ENCODE data around the gene FAM240A. TPM values are rescaled to one million over a fixed set of nuclear protein-coding genes. Genes with fewer than 3 reads are reported as not detected.

FAM240A gene
- total and polyA plus RNA-seq, 4 donors = not detected

- no peaks in the 10 kb centered on the region for H3K9me3 ChIP-seq (ENCODE audit: control insufficient read depth in 4 of 4, insufficient read depth in 3 of 4, low read length in 3 of 4)
- DNase-seq (no peak), ATAC-seq (ENCODE audit: insufficient read depth, low FRiP score) (no peak)
- H3K27ac ChIP-seq (ENCODE audit: low read depth in 1 of 2, low read length in 1 of 2) = no peak overlapping the region
- no peak overlapping the region for H3K4me3 ChIP-seq
- peaks cover 0 to 15% (median 3%) of the 10 kb centered on the region in 5 donors for H3K4me1 ChIP-seq (ENCODE audit: control insufficient read depth in 5 of 5, insufficient read depth in 5 of 5, low read length in 5 of 5)
- TF ChIP-seq, protein P1, sequence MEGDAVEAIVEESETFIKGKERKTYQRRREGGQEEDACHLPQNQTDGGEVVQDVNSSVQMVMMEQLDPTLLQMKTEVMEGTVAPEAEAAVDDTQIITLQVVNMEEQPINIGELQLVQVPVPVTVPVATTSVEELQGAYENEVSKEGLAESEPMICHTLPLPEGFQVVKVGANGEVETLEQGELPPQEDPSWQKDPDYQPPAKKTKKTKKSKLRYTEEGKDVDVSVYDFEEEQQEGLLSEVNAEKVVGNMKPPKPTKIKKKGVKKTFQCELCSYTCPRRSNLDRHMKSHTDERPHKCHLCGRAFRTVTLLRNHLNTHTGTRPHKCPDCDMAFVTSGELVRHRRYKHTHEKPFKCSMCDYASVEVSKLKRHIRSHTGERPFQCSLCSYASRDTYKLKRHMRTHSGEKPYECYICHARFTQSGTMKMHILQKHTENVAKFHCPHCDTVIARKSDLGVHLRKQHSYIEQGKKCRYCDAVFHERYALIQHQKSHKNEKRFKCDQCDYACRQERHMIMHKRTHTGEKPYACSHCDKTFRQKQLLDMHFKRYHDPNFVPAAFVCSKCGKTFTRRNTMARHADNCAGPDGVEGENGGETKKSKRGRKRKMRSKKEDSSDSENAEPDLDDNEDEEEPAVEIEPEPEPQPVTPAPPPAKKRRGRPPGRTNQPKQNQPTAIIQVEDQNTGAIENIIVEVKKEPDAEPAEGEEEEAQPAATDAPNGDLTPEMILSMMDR (IDR thresholded peaks at IDR 0.05; ENCODE audit: control extremely low read depth, extremely low read depth) = no peak
- H3K27me3 ChIP-seq (ENCODE audit: control insufficient read depth in 3 of 3, insufficient read depth in 3 of 3, low read length in 2 of 3) = peaks cover 0 to 2% (median 0%) of the 10 kb centered on the region in 3 donors
- H3K36me3 ChIP-seq (ENCODE audit: control insufficient read depth in 4 of 4, insufficient read depth in 4 of 4, low read length in 4 of 4) = no peaks in the 10 kb centered on the region
- H3K9ac ChIP-seq (ENCODE audit: insufficient read depth in 1 of 2, low read length in 2 of 2) = no peak overlapping the region
- 95% methylated on average over 3 of the region's 3 CpGs for WGBS, 2 donors
These were observed 5.6 kb downstream of the FAM240A start for GRCh38 chr3:46617941-46618340.

DNA sequence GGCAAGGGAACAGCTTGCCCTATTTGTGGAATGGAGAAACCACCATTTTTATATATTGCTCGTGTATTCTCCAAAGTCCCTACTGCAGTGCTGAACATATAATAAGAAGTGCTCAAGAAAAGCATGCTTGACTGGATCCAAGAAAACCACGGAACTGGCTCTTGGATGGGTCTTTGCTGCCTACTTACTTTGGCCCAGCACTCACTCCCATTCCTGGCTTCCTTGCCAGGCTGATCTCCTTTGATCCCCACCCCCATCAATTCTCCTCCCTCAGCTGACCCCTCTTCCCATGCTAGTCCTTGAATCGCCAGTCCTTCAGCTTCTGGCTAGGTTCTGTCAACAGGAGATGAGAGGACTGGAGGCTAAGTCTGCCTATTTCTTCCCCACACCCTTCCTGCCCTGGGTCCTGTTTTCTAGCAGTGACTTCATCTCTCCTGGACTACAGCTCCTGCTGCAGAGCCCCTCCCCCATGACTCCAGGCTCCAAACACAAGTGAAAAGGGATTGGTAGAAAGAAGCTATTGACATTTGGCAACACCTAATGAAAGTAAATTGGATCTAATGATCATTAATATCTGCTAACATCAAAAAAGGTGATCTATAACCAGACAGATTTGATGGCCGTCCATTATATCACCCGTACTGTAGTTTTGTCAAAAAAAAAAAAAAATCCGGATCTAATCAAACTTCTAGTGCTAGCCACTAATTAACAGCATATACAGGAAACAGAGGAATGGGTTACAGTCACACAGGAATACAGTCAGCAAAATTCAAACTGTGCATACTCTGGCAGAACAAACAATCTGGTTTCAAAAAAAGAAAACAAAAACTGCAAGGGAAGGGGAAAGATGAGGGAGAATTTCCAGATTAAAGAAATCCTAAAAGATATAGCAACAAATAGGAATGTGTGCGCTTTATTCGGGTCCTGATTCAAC lies 7.8 kb downstream of the FAM240A start:
- TF ChIP-seq, protein P1 (IDR thresholded peaks at IDR 0.05; ENCODE audit: control extremely low read depth, extremely low read depth) = no peak
- Histone ChIP-seq H3K4me1 (ENCODE audit: control insufficient read depth in 5 of 5, insufficient read depth in 5 of 5, low read length in 5 of 5) (peaks cover 0 to 11% (median 0%) of the 10 kb centered on the region in 5 donors), H3K9ac (ENCODE audit: insufficient read depth in 1 of 2, low read length in 2 of 2) (no peak overlapping the region), H3K36me3 (ENCODE audit: control insufficient read depth in 4 of 4, insufficient read depth in 4 of 4, low read length in 4 of 4) (no peaks in the 10 kb centered on the region), H3K27ac (ENCODE audit: low read depth in 1 of 2, low read length in 1 of 2) (no peak overlapping the region), H3K9me3 (ENCODE audit: control insufficient read depth in 4 of 4, insufficient read depth in 3 of 4, low read length in 3 of 4) (no peaks in the 10 kb centered on the region), H3K27me3 (ENCODE audit: control insufficient read depth in 3 of 3, insufficient read depth in 3 of 3, low read length in 2 of 3) (peaks cover 0 to 2% (median 0%) of the 10 kb centered on the region in 3 donors), H3K4me3 (no peak overlapping the region)
- DNase-seq (no peak), ATAC-seq (ENCODE audit: insufficient read depth, low FRiP score) (no peak)
- WGBS, 2 donors = 56 to 69% methylated on average over 8 of the region's 8 CpGs

DNA sequence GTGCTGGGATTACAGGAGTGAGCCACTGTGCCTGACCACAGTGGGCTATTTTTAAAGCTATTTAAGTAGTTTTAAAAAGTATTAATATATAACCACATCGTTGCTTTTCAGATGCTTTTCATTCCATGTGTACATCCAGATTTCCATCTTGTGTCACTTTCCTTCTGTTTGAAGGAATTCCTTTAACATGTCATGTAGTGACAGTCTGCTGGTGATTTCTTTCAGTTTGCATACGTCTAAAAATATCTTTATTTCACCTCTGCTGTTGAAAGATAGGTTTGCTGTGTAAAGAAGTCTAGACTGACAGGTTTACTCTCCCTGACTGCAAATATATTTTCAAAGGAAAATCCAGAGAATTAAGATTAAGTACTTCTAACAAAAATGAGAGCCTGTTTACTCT lies 12.2 kb downstream of the FAM240A start:
- no peak overlapping the region for H3K27ac ChIP-seq (ENCODE audit: low read depth in 1 of 2, low read length in 1 of 2)
- 57 to 70% methylated on average over 2 of the region's 2 CpGs for WGBS, 2 donors
- no peaks in the 10 kb centered on the region for H3K27me3 ChIP-seq (ENCODE audit: control insufficient read depth in 3 of 3, insufficient read depth in 3 of 3, low read length in 2 of 3)
- no peak overlapping the region for H3K4me3 ChIP-seq
- no peaks in the 10 kb centered on the region for H3K36me3 ChIP-seq (ENCODE audit: control insufficient read depth in 4 of 4, insufficient read depth in 4 of 4, low read length in 4 of 4)
- H3K9me3 ChIP-seq (ENCODE audit: control insufficient read depth in 4 of 4, insufficient read depth in 3 of 4, low read length in 3 of 4) = no peaks in the 10 kb centered on the region
- TF ChIP-seq, protein P1 (IDR thresholded peaks at IDR 0.05; ENCODE audit: control extremely low read depth, extremely low read depth) = no peak
- DNase-seq (no peak), ATAC-seq (ENCODE audit: insufficient read depth, low FRiP score) (no peak)
- peaks cover 0 to 16% (median 5%) of the 10 kb centered on the region in 5 donors for H3K4me1 ChIP-seq (ENCODE audit: control insufficient read depth in 5 of 5, insufficient read depth in 5 of 5, low read length in 5 of 5)
- no peak overlapping the region for H3K9ac ChIP-seq (ENCODE audit: insufficient read depth in 1 of 2, low read length in 2 of 2)

All from lung (tissue), 12 donors.